ENCODE measurements around the gene SMAP1. TPM values are rescaled to one million over a fixed set of nuclear protein-coding genes. Genes with fewer than 3 reads are reported as not detected.

Gene SMAP1
- total RNA-seq, 2 donors from 2014 or later: 13.7 to 26.0 TPM

- no peak for TF ChIP-seq CTCF (IDR thresholded peaks at IDR 0.05)
- no peaks in the 10 kb centered on the region for H3K36me3 ChIP-seq
- DNase-seq (ENCODE audit: low spot score) (no peak), ATAC-seq (ENCODE audit: insufficient number of reproducible peaks, low FRiP score, low read depth) (no peak)
- H3K27me3 ChIP-seq (replicated peaks; ENCODE audit: insufficient read depth): no peaks in the 10 kb centered on the region
- H3K4me3 ChIP-seq: no peak overlapping the region
- no peaks in the 10 kb centered on the region for H3K9me3 ChIP-seq
- H3K4me1 ChIP-seq (ENCODE audit: control insufficient read depth in 1 of 2, low read depth in 2 of 2): no peaks in the 10 kb centered on the region
- H3K27ac ChIP-seq: no peak overlapping the region
These were observed 8.1 kb downstream of the SMAP1 start for GRCh38 chr6:70675822-70676221.

- no peak for TF ChIP-seq CTCF (IDR thresholded peaks at IDR 0.05)
- H3K27me3 ChIP-seq (replicated peaks; ENCODE audit: insufficient read depth): no peaks in the 10 kb centered on the region
- H3K9me3 ChIP-seq: no peaks in the 10 kb centered on the region
- no peaks in the 10 kb centered on the region for H3K4me1 ChIP-seq (ENCODE audit: control insufficient read depth in 1 of 2, low read depth in 2 of 2)
- H3K27ac ChIP-seq: no peak overlapping the region
- H3K4me3 ChIP-seq: no peak overlapping the region
- no peak for DNase-seq (ENCODE audit: low spot score)
- H3K36me3 ChIP-seq: no peaks in the 10 kb centered on the region
- no peak for ATAC-seq (ENCODE audit: insufficient number of reproducible peaks, low FRiP score, low read depth)
These were observed 9.1 kb downstream of the SMAP1 start for GRCh38 chr6:70676821-70677220.

GRCh38 chr6:70680396-70680795 is 12.7 kb downstream of the SMAP1 start:
- TF ChIP-seq CTCF (IDR thresholded peaks at IDR 0.05): no peak
- Histone ChIP-seq H3K27ac (no peak overlapping the region), H3K4me1 (ENCODE audit: control insufficient read depth in 1 of 2, low read depth in 2 of 2) (peaks cover 6 to 12% of the 10 kb centered on the region in 2 donors), H3K9me3 (no peaks in the 10 kb centered on the region), H3K36me3 (no peaks in the 10 kb centered on the region), H3K27me3 (replicated peaks; ENCODE audit: insufficient read depth) (no peaks in the 10 kb centered on the region), H3K4me3 (no peak overlapping the region)
- no peak for ATAC-seq (ENCODE audit: insufficient number of reproducible peaks, low FRiP score, low read depth)
- DNase-seq (ENCODE audit: low spot score): no peak

- DNase-seq (ENCODE audit: low spot score): no peak
These were observed 17.3 kb downstream of the SMAP1 start for GRCh38 chr6:70684794-70685493.

More at GRCh38 chr6:70684794-70685493, 17.3 kb downstream of the SMAP1 start:
- Histone ChIP-seq H3K27me3 (replicated peaks; ENCODE audit: insufficient read depth) (no peaks in the 10 kb centered on the region), H3K4me1 (ENCODE audit: control insufficient read depth in 1 of 2, low read depth in 2 of 2) (peaks cover 6 to 25% of the 10 kb centered on the region in 2 donors), H3K9me3 (no peaks in the 10 kb centered on the region), H3K36me3 (no peaks in the 10 kb centered on the region), H3K27ac (no peak overlapping the region), H3K4me3 (no peak overlapping the region)
- TF ChIP-seq CTCF (IDR thresholded peaks at IDR 0.05): no peak
- ATAC-seq (ENCODE audit: insufficient number of reproducible peaks, low FRiP score, low read depth): no peak
